SK-N-MC (cell line): ENCODE data around the gene FGF18.
"Not testable (repeated sequence)": the region's sequence is repeated elsewhere in the genome, so short reads cannot be mapped to it uniquely, and the experiment has no call there.

Experiments
- EZH2 ChIP-seq: fragments of 200-600 bp; sonication (generic); IDR thresholded peaks from one replicate; pipeline ENCODE4 v1.6.1; 2017; ENCODE audit warnings: antibody characterized with exemption
- FOXP2 ChIP-seq: optimal IDR thresholded peaks from 2 replicates; pipeline ENCODE3; 2011; ENCODE audit warnings: mild to moderate bottlenecking, moderate library complexity; ENCODE audit not compliant: insufficient read depth; ENCODE audit errors: extremely low read length, control extremely low read depth
- POLR2AphosphoS5 ChIP-seq: IDR thresholded peaks from 2 replicates; pipeline ENCODE4 v1.6.1; 2012; ENCODE audit warnings: mild to moderate bottlenecking, low read depth, low read length, borderline replicate concordance

DNA sequence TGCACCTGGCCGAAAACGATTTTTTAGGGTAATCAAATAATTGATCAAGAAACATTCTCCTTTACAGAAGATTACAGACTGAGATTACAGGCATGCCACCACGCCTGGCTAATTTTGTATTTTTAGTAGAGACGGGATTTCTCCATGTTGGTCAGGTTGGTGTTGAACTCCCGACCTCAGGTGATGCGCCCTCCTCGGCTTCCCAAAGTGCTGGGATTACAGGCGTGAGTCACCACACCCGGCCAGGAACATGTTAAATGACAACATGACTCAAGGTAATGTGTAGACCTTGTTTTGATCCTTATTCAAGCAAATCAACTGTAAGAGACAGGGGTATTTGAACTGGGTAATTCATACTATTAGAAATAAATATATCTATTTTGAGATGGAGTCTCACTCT, 35.0 kb upstream of the FGF18 start:
- TF ChIP-seq EZH2, POLR2AphosphoS5, FOXP2: not testable (repeated sequence)
